A673 (cell line): ENCODE data around the gene SPRED3.

Source experiments
- EZH2 ChIP-seq: fragments of 200-600 bp; sonication (generic); IDR thresholded peaks from 2 replicates; pipeline ENCODE4 v1.6.1; 2017; ENCODE audit warnings: borderline replicate concordance, low read depth, mild to moderate bottlenecking, mixed read lengths, antibody characterized with exemption, low read length; ENCODE audit not compliant: poor library complexity, severe bottlenecking
- TF ChIP-seq, protein P1 (sequence below): fragments of 300-800, 200-600 bp; sonication (generic); conservative IDR thresholded peaks from 2 replicates; pipeline ENCODE4 v1.5.1; 2017; ENCODE audit warnings: low read depth, mild to moderate bottlenecking, antibody characterized with exemption, low read length, moderate library complexity, mixed read lengths

DNA sequence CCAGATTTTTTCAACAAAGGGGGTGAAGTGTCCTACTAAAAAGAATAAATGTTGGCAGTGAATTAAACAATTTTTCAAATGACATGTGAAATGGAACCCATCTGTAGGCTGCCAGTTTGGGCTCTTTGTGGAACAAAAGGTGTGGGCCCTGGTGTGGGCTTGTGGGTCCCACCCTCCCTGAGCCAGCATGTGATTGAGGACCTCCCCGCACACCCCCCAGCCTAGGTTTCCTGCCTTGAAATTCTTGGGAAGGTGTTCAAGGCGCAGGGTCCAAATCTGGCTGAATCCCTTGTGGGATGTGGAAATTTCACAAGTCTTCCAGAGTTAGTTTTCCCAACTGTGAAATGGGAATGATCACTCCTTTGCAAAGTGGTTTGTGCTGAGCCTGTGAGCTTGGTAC lies 4.8 kb upstream of the SPRED3 start:
- TF ChIP-seq, protein P1, sequence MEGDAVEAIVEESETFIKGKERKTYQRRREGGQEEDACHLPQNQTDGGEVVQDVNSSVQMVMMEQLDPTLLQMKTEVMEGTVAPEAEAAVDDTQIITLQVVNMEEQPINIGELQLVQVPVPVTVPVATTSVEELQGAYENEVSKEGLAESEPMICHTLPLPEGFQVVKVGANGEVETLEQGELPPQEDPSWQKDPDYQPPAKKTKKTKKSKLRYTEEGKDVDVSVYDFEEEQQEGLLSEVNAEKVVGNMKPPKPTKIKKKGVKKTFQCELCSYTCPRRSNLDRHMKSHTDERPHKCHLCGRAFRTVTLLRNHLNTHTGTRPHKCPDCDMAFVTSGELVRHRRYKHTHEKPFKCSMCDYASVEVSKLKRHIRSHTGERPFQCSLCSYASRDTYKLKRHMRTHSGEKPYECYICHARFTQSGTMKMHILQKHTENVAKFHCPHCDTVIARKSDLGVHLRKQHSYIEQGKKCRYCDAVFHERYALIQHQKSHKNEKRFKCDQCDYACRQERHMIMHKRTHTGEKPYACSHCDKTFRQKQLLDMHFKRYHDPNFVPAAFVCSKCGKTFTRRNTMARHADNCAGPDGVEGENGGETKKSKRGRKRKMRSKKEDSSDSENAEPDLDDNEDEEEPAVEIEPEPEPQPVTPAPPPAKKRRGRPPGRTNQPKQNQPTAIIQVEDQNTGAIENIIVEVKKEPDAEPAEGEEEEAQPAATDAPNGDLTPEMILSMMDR: no peak
- TF ChIP-seq EZH2: no peak
